GM18951 (cell line): Measurements from ENCODE around the gene SLCO3A1.

Experiments used
- POLR2A ChIP-seq: IDR thresholded peaks from 4 replicates; pipeline ENCODE4 v1.6.1; 2011; ENCODE audit warnings: mild to moderate bottlenecking; ENCODE audit not compliant: insufficient read length, insufficient read depth; ENCODE audit errors: extremely low read depth
- in situ Hi-C: fragments of 300-500 bp; cut with MboI; formaldehyde crosslinking; loops from one replicate; pipeline ENCODE4 v1.12.0; 2022; ENCODE audit warnings: low sequenced_read_pairs, mixed read lengths, inconsistent platforms; ENCODE audit not compliant: unreplicated experiment

SLCO3A1 gene

DNA sequence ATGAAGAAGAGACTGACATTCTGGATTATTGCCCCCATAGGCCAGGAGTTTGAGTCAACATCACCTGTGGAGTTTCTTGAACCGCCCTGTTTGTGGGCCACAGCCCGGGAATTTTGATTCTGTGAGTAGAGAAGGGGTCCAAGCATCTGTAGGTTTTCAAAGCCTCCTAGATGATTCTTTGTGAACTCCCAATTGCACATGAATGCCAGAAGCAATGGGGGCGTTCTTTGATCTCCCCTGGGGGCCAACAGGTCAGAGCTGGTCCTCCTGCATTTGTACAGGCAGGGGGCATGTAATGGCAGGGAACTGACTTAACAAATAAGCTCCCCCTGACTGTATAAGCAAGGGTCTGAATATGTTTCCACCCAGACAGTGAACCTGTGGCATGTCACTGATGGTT, 260.3 kb downstream of the SLCO3A1 start:
- TF ChIP-seq POLR2A = no peak
- in situ Hi-C loops = loop anchor here (25.0 kb wide), 1 partner anchor 598 kb away; no protein-coding TSS in a partner anchor

GRCh38 chr15:92115834-92116233, 262.3 kb downstream of the SLCO3A1 start:
- in situ Hi-C loops = loop anchor here (25.0 kb wide), 1 partner anchor 596 kb away; no protein-coding TSS in a partner anchor
- TF ChIP-seq POLR2A = no peak

DNA sequence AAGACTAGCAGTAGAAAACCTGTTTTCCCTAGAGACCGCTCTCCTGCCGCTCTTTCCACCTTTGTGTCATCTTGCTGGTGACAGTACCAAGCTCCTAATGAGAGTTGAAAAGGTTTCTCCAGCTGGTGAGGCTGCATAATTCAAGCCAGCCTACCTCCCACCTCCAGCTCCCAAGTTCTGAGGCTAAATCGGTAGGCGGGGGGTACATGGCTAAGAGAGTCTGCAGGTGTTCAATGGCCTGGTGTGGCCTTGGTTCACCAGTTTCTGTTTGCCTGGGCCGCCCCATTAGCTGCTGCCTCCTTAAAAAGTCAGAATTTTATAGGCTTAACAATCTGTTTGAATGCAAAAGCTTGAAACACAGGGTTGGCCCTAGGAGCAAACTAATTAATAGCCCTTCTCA, 262.8 kb downstream of the SLCO3A1 start:
- TF ChIP-seq POLR2A = no peak
- in situ Hi-C loops = loop anchor here (25.0 kb wide), 1 partner anchor 596 kb away; no protein-coding TSS in a partner anchor

GRCh38 chr15:92117261-92117731, 263.8 kb downstream of the SLCO3A1 start:
- TF ChIP-seq POLR2A = no peak
- in situ Hi-C loops = loop anchor here (25.0 kb wide), 1 partner anchor 595 kb away; no protein-coding TSS in a partner anchor

DNA sequence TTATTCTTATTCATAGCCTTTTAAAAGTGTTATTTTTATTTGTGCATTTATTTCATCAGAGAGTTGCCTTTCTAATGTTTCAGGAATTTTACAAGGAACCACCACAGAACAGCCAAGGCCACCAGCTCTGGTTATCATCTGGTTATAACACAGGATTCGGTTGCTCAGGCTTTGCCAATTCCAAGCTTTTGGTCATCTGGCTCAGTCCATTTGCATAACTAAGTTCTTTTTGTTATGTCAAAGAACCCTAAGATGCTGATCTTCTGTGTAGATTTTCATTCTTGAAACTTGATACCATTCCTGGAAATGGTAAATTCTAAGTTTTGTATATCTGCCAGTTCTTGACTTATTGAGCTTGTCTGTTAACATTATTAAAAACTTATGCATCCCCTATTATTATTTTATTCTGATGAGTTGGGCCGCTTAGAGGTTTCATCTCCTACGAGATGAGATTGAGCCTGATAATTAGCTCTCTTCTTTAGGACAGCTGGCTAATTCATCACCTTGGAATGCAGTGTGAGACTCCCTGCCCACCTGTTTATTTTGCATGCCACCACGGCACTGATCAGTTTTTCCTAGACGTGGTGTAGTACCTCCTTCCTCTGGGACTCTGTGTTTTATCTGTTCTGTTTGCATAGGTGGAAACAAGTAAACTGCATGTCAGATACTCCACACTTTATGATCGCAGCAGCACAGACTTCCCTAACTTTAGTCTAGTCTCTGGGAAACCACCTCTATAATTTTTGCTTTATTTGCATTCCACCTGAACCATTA, 264.8 kb downstream of the SLCO3A1 start:
- no peak for TF ChIP-seq POLR2A
- in situ Hi-C loops = loop anchor here (25.0 kb wide), 1 partner anchor 594 kb away; no protein-coding TSS in a partner anchor

DNA sequence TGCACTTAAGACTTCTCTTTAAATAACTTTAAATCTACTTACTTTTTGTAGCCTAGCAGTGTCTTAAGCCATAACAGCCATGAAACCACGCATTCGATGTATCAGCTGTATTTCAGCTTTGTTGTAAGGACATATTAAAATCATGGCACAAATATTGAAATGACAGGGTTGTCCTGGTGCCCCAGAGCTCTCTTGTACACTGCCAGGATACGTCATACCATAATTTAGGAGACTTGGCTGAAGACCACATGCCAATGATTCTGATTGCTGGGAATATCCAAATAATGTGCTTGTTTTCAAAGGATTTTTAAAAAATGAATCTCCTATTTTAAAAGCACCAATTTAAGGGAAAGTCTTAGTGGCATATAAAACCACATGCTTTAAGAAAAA, 265.4 kb downstream of the SLCO3A1 start:
- TF ChIP-seq POLR2A = no peak

GRCh38 chr15:92120094-92120795, 266.7 kb downstream of the SLCO3A1 start:
- in situ Hi-C loops = loop anchor here (25.0 kb wide), 1 partner anchor 592 kb away; no protein-coding TSS in a partner anchor
- TF ChIP-seq POLR2A = no peak

More for the DNA sequence above, 265.4 kb downstream of the SLCO3A1 start:
- in situ Hi-C loops = loop anchor here (25.0 kb wide), 1 partner anchor 593 kb away; no protein-coding TSS in a partner anchor

GRCh38 chr15:92121047-92121446, 267.5 kb downstream of the SLCO3A1 start:
- in situ Hi-C loops = loop anchor here (25.0 kb wide), 1 partner anchor 591 kb away; no protein-coding TSS in a partner anchor
- no peak for TF ChIP-seq POLR2A

- in situ Hi-C loops = loop anchor here (25.0 kb wide), 1 partner anchor 590 kb away; no protein-coding TSS in a partner anchor
- TF ChIP-seq POLR2A = no peak
Measured at GRCh38 chr15:92122259-92122658, 268.8 kb downstream of the SLCO3A1 start.

DNA sequence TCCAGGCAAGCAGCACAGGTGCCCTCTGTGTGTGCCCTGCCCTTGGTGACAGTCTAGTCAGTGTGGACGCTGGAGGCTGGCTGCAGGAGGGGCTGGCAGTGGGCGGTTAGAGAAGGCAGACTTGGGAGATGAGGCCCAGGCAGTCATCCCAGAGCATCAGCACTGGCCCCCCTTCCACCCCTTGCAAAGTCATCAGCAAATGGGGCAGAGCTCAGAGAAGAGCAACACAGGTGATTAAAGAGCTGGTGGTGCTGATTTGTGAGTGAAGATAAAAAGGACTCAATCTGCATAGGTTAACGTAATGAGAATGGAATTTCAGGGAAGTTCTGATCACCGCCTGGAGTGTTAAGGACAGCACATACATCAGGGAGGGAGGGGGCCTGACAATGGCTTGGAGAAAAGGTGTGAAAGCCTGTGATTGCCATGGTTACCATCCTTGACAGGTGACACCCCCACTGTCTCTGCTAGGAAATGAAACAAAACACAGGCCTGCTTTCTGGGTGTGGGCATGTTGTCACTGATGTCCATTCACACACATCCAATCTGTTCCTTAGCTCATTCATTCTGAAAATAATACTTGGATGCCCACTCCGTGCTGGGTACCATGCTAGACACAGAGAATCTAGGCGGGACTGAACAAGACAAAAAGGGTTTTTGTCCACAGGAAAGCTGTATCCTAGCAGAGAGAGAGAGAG, 270.6 kb downstream of the SLCO3A1 start:
- in situ Hi-C loops = loop anchor here (25.0 kb wide), 1 partner anchor 588 kb away; no protein-coding TSS in a partner anchor
- no peak for TF ChIP-seq POLR2A

DNA sequence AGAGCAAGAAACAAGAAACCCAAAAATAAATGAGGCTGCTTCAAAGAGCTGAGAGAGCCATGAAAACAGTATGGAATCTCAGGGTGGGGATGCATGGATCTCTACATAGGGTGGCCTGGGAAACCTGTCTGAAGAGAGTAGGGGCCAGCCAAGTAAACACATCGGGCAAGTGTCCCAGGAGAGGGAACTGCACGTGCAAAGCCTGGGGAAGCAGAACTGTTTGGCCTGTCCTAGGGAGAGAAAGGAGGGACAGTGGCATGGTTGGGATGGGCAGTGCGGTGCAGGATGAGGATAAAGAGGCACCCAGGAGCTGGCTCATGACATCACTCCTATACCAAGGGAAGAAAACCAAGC, 271.1 kb downstream of the SLCO3A1 start:
- no peak for TF ChIP-seq POLR2A
- in situ Hi-C loops = loop anchor here (25.0 kb wide), 1 partner anchor 588 kb away; no protein-coding TSS in a partner anchor

DNA sequence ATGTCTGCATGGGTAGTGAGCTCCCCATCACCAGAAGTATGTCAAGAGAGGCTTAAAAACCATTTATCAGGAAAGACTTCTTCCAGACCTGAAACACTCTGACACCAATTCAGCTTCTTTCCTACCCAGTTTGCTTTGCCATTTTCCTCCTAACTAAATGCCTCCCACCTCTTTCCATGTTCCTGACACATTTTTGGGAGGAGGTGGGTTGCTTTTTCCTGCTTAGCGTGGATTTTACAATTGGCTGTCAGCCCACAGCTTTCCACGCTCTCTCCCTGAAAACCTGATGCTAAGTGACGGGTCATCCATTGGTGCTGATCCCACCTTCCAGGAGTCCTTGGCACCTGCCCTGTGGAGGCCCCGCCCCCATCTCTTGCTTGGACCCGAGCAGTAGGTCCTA, 275.3 kb downstream of the SLCO3A1 start:
- in situ Hi-C loops = no loop called here
- TF ChIP-seq POLR2A = no peak

GRCh38 chr15:92130244-92130643, 276.7 kb downstream of the SLCO3A1 start:
- in situ Hi-C loops = no loop called here
- TF ChIP-seq POLR2A = no peak
